ENCODE results near the gene ABCD2. TPM values are rescaled to one million over a fixed set of nuclear protein-coding genes. Genes with fewer than 3 reads are reported as not detected.

The ABCD2 gene
- total RNA-seq, 1 experiment from 2014 or later, result not detected

DNA sequence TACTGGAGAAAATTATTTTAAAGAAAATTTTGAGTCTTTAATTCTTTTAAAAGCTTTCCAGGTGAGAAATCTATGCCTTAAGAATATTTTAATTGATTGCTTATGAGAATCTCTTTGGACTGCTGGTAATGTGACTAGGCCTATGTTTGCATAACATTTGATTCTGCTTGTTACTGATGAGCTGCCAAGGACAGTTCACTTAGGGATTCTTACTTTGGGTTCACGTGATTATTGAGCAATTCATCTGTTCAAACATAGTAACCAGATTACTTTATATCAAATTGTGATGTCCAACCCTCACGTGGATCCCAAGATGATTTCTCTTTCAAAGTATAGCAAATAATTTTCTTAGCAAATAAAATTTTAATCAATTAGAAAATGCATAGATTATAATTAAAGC lies 27.4 kb upstream of the ABCD2 start:
- H3K4me3 Mint-ChIP-seq, result no peak overlapping the region

More for the DNA sequence above, 27.4 kb upstream of the ABCD2 start:
- no peaks in the 10 kb centered on the region for H3K9me3 ChIP-seq (ENCODE audit: control insufficient read depth, low read depth, low read length)
- no peaks in the 10 kb centered on the region for H3K27me3 Mint-ChIP-seq (ENCODE audit: low read depth)
- H3K56ac ChIP-seq (ENCODE audit: insufficient read length, low read depth, low read length), result no peak overlapping the region
- no peak overlapping the region for H2BK120ac ChIP-seq (ENCODE audit: low read depth, low read length, poor library complexity, severe bottlenecking)
- H3T11ph ChIP-seq (ENCODE audit: low read length), result no peak overlapping the region
- WGBS (ENCODE audit: extremely low coverage, insufficient read length, low lambda C conversion rate), result no CpG with 5 or more reads among the region's 2 CpGs
- H3K4me2 ChIP-seq (ENCODE audit: insufficient read depth, insufficient read length, low read length), result no peak overlapping the region
- no peaks in the 10 kb centered on the region for H3K79me1 ChIP-seq (ENCODE audit: insufficient read depth, low read depth, low read length, poor library complexity, severe bottlenecking)
- H3K4ac ChIP-seq (ENCODE audit: low read depth, low read length), result no peak overlapping the region
- no peak overlapping the region for H3K27ac Mint-ChIP-seq
- no peaks in the 10 kb centered on the region for H3K9me3 Mint-ChIP-seq
- H2AK5ac ChIP-seq (ENCODE audit: insufficient read length, low read length), result no peak overlapping the region
- H3K23ac ChIP-seq (ENCODE audit: insufficient read length, low read depth, low read length), result no peak overlapping the region
- H3K9ac ChIP-seq (ENCODE audit: extremely low read depth, insufficient read length, low read length), result no peak overlapping the region
- H3K27me3 ChIP-seq (ENCODE audit: insufficient read depth, low read length), result no peaks in the 10 kb centered on the region
- no peak overlapping the region for H2BK12ac ChIP-seq (ENCODE audit: insufficient read length, low read depth, low read length)
- TF ChIP-seq, protein P1, sequence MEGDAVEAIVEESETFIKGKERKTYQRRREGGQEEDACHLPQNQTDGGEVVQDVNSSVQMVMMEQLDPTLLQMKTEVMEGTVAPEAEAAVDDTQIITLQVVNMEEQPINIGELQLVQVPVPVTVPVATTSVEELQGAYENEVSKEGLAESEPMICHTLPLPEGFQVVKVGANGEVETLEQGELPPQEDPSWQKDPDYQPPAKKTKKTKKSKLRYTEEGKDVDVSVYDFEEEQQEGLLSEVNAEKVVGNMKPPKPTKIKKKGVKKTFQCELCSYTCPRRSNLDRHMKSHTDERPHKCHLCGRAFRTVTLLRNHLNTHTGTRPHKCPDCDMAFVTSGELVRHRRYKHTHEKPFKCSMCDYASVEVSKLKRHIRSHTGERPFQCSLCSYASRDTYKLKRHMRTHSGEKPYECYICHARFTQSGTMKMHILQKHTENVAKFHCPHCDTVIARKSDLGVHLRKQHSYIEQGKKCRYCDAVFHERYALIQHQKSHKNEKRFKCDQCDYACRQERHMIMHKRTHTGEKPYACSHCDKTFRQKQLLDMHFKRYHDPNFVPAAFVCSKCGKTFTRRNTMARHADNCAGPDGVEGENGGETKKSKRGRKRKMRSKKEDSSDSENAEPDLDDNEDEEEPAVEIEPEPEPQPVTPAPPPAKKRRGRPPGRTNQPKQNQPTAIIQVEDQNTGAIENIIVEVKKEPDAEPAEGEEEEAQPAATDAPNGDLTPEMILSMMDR (conservative IDR thresholded peaks at IDR 0.05), result no peak
- H3K4me1 Mint-ChIP-seq, result no peaks in the 10 kb centered on the region
- H3K14ac ChIP-seq (ENCODE audit: insufficient read depth, low read length), result no peak overlapping the region
- H4K5ac ChIP-seq (ENCODE audit: insufficient read length, low read depth, low read length), result no peak overlapping the region
- no peaks in the 10 kb centered on the region for H3K36me3 Mint-ChIP-seq (ENCODE audit: insufficient read depth in 1 of 3, low read depth in 3 of 3)
- H4K91ac ChIP-seq (ENCODE audit: insufficient read length, low read depth, low read length), result no peak overlapping the region
- DNase-seq, result no peak
- H3K4me1 ChIP-seq (ENCODE audit: insufficient read depth, low read length), result no peaks in the 10 kb centered on the region
- H3K23me2 ChIP-seq (ENCODE audit: insufficient read length, low read depth, low read length, poor library complexity, severe bottlenecking), result no peaks in the 10 kb centered on the region
- no peaks in the 10 kb centered on the region for H4K20me1 ChIP-seq (ENCODE audit: control insufficient read depth, insufficient read depth, insufficient read length)
- no peak overlapping the region for H2BK20ac ChIP-seq (ENCODE audit: low read depth, low read length, poor library complexity, severe bottlenecking)
- H3K27ac ChIP-seq (ENCODE audit: insufficient read length, low read depth, low read length), result no peak overlapping the region
- H4K8ac ChIP-seq (replicated peaks; ENCODE audit: insufficient read length, low read depth, low read length), result no peak overlapping the region
- no peak overlapping the region for H2BK5ac ChIP-seq (ENCODE audit: insufficient read length, low read length)
- no peak overlapping the region for H3K18ac ChIP-seq (ENCODE audit: insufficient read length, low read depth, low read length)
- no peaks in the 10 kb centered on the region for H3K79me2 ChIP-seq (ENCODE audit: insufficient read depth, low read length)
- H2BK15ac ChIP-seq (ENCODE audit: low read depth, low read length), result no peak overlapping the region
- H2AFZ ChIP-seq (ENCODE audit: low read length), result no peak overlapping the region

Data from H9 (cell line).